HepG2 (cell line): ENCODE measurements around the gene KRT76. TPM values are rescaled to one million over a fixed set of nuclear protein-coding genes. Genes with fewer than 3 reads are reported as not detected.

Experiments
- ATAC-seq: fragments of 200-7000 bp; cut with Tn5 transposase; 3 replicates; pipeline ENCODE4 v1.9.1; 2020; ENCODE audit warnings: mild to moderate bottlenecking, moderate library complexity
- BruUV-seq: library from RNA; stranded (reverse); fragments of 400-500 nt; replicated peaks from 2 replicates; lab custom pipeline; 2021; lab: Mats Ljungman, UMichigan
- CTCF ChIA-PET: fragments of 300-600 bp; formaldehyde crosslinking; extraction: SDS; loops from one replicate; lab custom pipeline; 2021; ENCODE audit warnings: low total read pairs, inconsistent platforms, low intra/inter-chr PET ratio; lab: Yijun Ruan, JAX
- POLR2A ChIA-PET: fragments of 350-600 bp; sonication (Branson Sonifier 250); formaldehyde crosslinking; loops from one replicate; lab custom pipeline; 2020; ENCODE audit warnings: antibody characterized with exemption, inconsistent platforms; lab: Yijun Ruan, JAX
- DNase-seq: peaks from one replicate; pipeline ENCODE4 v3.0.0-alpha.2; 2015; ENCODE audit warnings: low spot score
- FAIRE-seq: peaks from 3 replicates; lab custom pipeline; 2011; peaks lifted over from hg19 to GRCh38; lab: Jason Lieb, UNC
- H2AFZ ChIP-seq: one replicate; pipeline ENCODE4 v1.6.1; 2011; ENCODE audit warnings: low read length, inconsistent platforms
- H3K27ac ChIP-seq: fragments of 300-600 bp; 3 replicates; pipeline ENCODE4 v1.8.0; 2011; ENCODE audit warnings: mixed run types, mild to moderate bottlenecking, mixed read lengths, low read length, inconsistent platforms; ENCODE audit not compliant: insufficient read depth; ENCODE audit errors: extremely low read length
- H3K27me3 ChIP-seq, 2 experiments: fragments of 200-600 bp in 1 of 2; 2 replicates in 1 of 2; 3 replicates in 1 of 2; pipeline versions ENCODE4 v1.6.0 to v1.8.0; 2011; ENCODE audit warnings: low read length in 2 of 2, mild to moderate bottlenecking in 2 of 2, moderate library complexity in 2 of 2, inconsistent platforms in 1 of 2; ENCODE audit not compliant: insufficient read depth in 2 of 2, control insufficient read depth in 1 of 2
- H3K36me3 ChIP-seq, 2 experiments: fragments of 200-600 bp in 1 of 2; replicated peaks in 1 of 2; 2 replicates in 1 of 2; 3 replicates in 1 of 2; pipeline versions ENCODE4 v1.5.1 to v1.8.0; 2011; ENCODE audit warnings: low read length in 2 of 2, inconsistent platforms in 1 of 2; ENCODE audit not compliant: insufficient read depth in 2 of 2, control insufficient read depth in 1 of 2
- H3K4me1 ChIP-seq: 2 replicates; pipeline ENCODE4 v1.5.1; 2012; ENCODE audit warnings: low read length, inconsistent platforms; ENCODE audit not compliant: insufficient read depth
- H3K4me2 ChIP-seq: 2 replicates; pipeline ENCODE4 v1.6.0; 2011; ENCODE audit warnings: low read depth, low read length, inconsistent platforms
- H3K4me3 ChIP-seq, 3 experiments: fragments of 200-600 bp in 1 of 3; sonication (generic), shearing (Covaris generic) in 1 of 3; replicated peaks in 1 of 3; 2 replicates each; pipeline ENCODE4 v1.5.1; 2011 to 2016; ENCODE audit warnings: low read length in 3 of 3, inconsistent platforms in 2 of 3, low read depth in 2 of 3, mild to moderate bottlenecking in 2 of 3, control low read depth in 1 of 3, mixed read lengths in 1 of 3; ENCODE audit not compliant: insufficient read depth in 1 of 3
- H3K79me2 ChIP-seq: one replicate; pipeline ENCODE4 v1.6.1; 2011; ENCODE audit warnings: low read length, inconsistent platforms; ENCODE audit not compliant: insufficient read depth
- H3K9ac ChIP-seq: 2 replicates; pipeline ENCODE4 v1.6.0; 2011; ENCODE audit warnings: mild to moderate bottlenecking, low read depth, low read length, inconsistent platforms; ENCODE audit not compliant: insufficient read depth
- H3K9me3 ChIP-seq: 2 replicates; pipeline ENCODE4 v1.5.1; 2012; ENCODE audit warnings: mild to moderate bottlenecking, low read length
- H4K20me1 ChIP-seq: 2 replicates; pipeline ENCODE4 v1.6.0; 2011; ENCODE audit warnings: inconsistent platforms, mild to moderate bottlenecking, low read length, moderate library complexity; ENCODE audit not compliant: insufficient read depth
- ZNF383 ChIP-seq: sonication (generic); formaldehyde crosslinking; IDR thresholded peaks from 2 replicates; pipeline ENCODE4 v1.4.0; 2020; ENCODE audit warnings: missing genetic modification reagents, mild to moderate bottlenecking, borderline replicate concordance
- WGBS: methylation state at CpG from one replicate; pipeline ENCODE4 v1.1.6; 2017; ENCODE audit warnings: low lambda C conversion rate; 5-methylcytosine and 5-hydroxymethylcytosine counted together
- in situ Hi-C: cut with HindIII; loops from 2 replicates; pipeline ENCODE4 v1.10.0; 2017; ENCODE audit warnings: low pct_unique_long_range_greater_than_20kb; ENCODE audit not compliant: extremely low pct_ligation_motif_present
- intact Hi-C: fragments of 100-400 bp; cut with micrococcal nuclease; formaldehyde crosslinking; loops from one replicate; pipeline ENCODE4 v1.10.0; 2022; ENCODE audit not compliant: unreplicated experiment
- polyA plus RNA-seq, 8 experiments: library from polyadenylated mRNA; depleted of rRNA in 3 of 8; stranded (reverse) in 7 of 8; unstranded in 1 of 8; fragments of >200 nt; fragmentation: Illumina TruSeq in 4 of 8; extraction: Trizol in 4 of 8; gene quantifications; 2 replicates each; pipeline versions ENCODE4 v1.2.1 to v1.2.3, GENCODE V29; 2011 to 2016; ENCODE audit warnings: low read depth in 4 of 8, missing spikeins in 1 of 8, mixed read lengths in 1 of 8; ENCODE audit not compliant: insufficient read depth in 1 of 8
- total RNA-seq, 5 experiments: library from RNA; depleted of rRNA; stranded (reverse); fragments of >200 nt; fragmentation: Illumina TruSeq; extraction: Trizol; gene quantifications; 2 replicates each; pipeline ENCODE4 v1.2.3, GENCODE V29; 2016; ENCODE audit warnings: low read depth in 1 of 5
- TF ChIP-seq, protein P1 (sequence below): sonication (generic); formaldehyde crosslinking; IDR thresholded peaks from 2 replicates; pipeline ENCODE4 v1.4.0; 2020; ENCODE audit warnings: missing genetic modification reagents
- TF ChIP-seq, protein P2 (sequence below): IDR thresholded peaks from 2 replicates; pipeline ENCODE4 v1.6.1; 2016; ENCODE audit warnings: missing compliant biosample characterization, missing genetic modification reagents, borderline replicate concordance

Gene KRT76
- total and polyA plus RNA-seq, 2 of the 13 experiments (the other 11 are each of a cell fraction or from before 2014, with no cell fraction given): not detected

- no peaks in the 10 kb centered on the region for H3K36me3 ChIP-seq
- no peaks in the 10 kb centered on the region for H3K4me1 ChIP-seq
- in situ Hi-C loops (no loop called here), intact Hi-C loops (no loop called here)
- H3K9me3 ChIP-seq: no peaks in the 10 kb centered on the region
- H3K79me2 ChIP-seq: no peaks in the 10 kb centered on the region
- no peaks in the 10 kb centered on the region for H4K20me1 ChIP-seq
- POLR2A ChIA-PET: no interaction called here
- CTCF ChIA-PET: no interaction called here
- WGBS: 0% methylated on average over 2 of the region's 2 CpGs
- H3K4me3 ChIP-seq: no peak overlapping the region
- TF ChIP-seq, protein P1, sequence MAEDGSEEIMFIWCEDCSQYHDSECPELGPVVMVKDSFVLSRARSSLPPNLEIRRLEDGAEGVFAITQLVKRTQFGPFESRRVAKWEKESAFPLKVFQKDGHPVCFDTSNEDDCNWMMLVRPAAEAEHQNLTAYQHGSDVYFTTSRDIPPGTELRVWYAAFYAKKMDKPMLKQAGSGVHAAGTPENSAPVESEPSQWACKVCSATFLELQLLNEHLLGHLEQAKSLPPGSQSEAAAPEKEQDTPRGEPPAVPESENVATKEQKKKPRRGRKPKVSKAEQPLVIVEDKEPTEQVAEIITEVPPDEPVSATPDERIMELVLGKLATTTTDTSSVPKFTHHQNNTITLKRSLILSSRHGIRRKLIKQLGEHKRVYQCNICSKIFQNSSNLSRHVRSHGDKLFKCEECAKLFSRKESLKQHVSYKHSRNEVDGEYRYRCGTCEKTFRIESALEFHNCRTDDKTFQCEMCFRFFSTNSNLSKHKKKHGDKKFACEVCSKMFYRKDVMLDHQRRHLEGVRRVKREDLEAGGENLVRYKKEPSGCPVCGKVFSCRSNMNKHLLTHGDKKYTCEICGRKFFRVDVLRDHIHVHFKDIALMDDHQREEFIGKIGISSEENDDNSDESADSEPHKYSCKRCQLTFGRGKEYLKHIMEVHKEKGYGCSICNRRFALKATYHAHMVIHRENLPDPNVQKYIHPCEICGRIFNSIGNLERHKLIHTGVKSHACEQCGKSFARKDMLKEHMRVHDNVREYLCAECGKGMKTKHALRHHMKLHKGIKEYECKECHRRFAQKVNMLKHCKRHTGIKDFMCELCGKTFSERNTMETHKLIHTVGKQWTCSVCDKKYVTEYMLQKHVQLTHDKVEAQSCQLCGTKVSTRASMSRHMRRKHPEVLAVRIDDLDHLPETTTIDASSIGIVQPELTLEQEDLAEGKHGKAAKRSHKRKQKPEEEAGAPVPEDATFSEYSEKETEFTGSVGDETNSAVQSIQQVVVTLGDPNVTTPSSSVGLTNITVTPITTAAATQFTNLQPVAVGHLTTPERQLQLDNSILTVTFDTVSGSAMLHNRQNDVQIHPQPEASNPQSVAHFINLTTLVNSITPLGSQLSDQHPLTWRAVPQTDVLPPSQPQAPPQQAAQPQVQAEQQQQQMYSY: no peak
- no peak for TF ChIP-seq ZNF383
- TF ChIP-seq, protein P2, sequence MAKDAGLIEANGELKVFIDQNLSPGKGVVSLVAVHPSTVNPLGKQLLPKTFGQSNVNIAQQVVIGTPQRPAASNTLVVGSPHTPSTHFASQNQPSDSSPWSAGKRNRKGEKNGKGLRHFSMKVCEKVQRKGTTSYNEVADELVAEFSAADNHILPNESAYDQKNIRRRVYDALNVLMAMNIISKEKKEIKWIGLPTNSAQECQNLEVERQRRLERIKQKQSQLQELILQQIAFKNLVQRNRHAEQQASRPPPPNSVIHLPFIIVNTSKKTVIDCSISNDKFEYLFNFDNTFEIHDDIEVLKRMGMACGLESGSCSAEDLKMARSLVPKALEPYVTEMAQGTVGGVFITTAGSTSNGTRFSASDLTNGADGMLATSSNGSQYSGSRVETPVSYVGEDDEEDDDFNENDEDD (CRISPR knock-in tag): no peak
- no peak for DNase-seq
- no TSS peak for BruUV-seq
- H3K9ac ChIP-seq: no peak overlapping the region
- peaks cover 4 to 45% of the 10 kb centered on the region in 2 experiments; a peak in 4 of 5 replicates for H3K27me3 ChIP-seq
- no peak overlapping the region for H2AFZ ChIP-seq
- H3K4me2 ChIP-seq: no peak overlapping the region
- no peak for ATAC-seq
- H3K27ac ChIP-seq: no peak overlapping the region
- FAIRE-seq: no peak
These were observed 40.6 kb upstream of the KRT76 start for GRCh38 chr12:52817699-52818238.
